WTC11 (cell line): Measurements from ENCODE around the gene SLC24A3. TPM values are rescaled to one million over a fixed set of nuclear protein-coding genes. Genes with fewer than 3 reads are reported as not detected.

Experiments used
- ATAC-seq: fragments of 200-7000 bp; cut with Tn5 transposase; 2 replicates; pipeline ENCODE4 v1.10.0; 2021; ENCODE audit warnings: mild to moderate bottlenecking, moderate library complexity
- CTCF ChIA-PET: fragments of 300-600 bp; sonication (Branson Sonifier 250); formaldehyde crosslinking; loops from one replicate; lab custom pipeline; 2021; ENCODE audit warnings: antibody characterized with exemption; lab: Charles Lee
- POLR2A ChIA-PET: fragments of 350-600 bp; sonication (Branson Sonifier 250); formaldehyde crosslinking; loops from one replicate; lab custom pipeline; 2021; ENCODE audit warnings: antibody characterized with exemption; lab: Charles Lee
- DNase-seq: peaks from one replicate; pipeline ENCODE4 v3.0.0; 2021; ENCODE audit warnings: low spot score
- H3K27ac Mint-ChIP-seq: 2 replicates; pipeline ENCODE4 v1.8.0; 2021; ENCODE audit warnings: mixed read lengths
- H3K27me3 Mint-ChIP-seq: 2 replicates; pipeline ENCODE4 v1.8.0; 2021; ENCODE audit warnings: low read depth, mild to moderate bottlenecking, moderate library complexity, mixed read lengths
- H3K36me3 Mint-ChIP-seq: 2 replicates; pipeline ENCODE4 v1.8.0; 2021; ENCODE audit warnings: mixed read lengths
- H3K4me1 Mint-ChIP-seq: 2 replicates; pipeline ENCODE4 v1.8.0; 2022; ENCODE audit warnings: mixed read lengths
- H3K4me3 Mint-ChIP-seq: 2 replicates; pipeline ENCODE4 v1.8.0; 2021; ENCODE audit warnings: mild to moderate bottlenecking, moderate library complexity, mixed read lengths
- H3K9me3 Mint-ChIP-seq: 2 replicates; pipeline ENCODE4 v1.8.0; 2021; ENCODE audit warnings: mixed read lengths
- AFF4 ChIP-seq: sonication (generic); formaldehyde crosslinking; IDR thresholded peaks from 2 replicates; pipeline ENCODE4 v1.8.1; 2023; ENCODE audit warnings: mild to moderate bottlenecking, missing genetic modification reagents, borderline replicate concordance
- FOXJ3 ChIP-seq: sonication (generic); formaldehyde crosslinking; IDR thresholded peaks from 2 replicates; pipeline ENCODE4 v1.9.0; 2021; ENCODE audit warnings: missing genetic modification reagents, mild to moderate bottlenecking, borderline replicate concordance
- GABPB1 ChIP-seq: sonication (generic); formaldehyde crosslinking; IDR thresholded peaks from 2 replicates; pipeline ENCODE4 v1.8.1; 2023; ENCODE audit warnings: mild to moderate bottlenecking, missing genetic modification reagents
- ZNF121 ChIP-seq: sonication (generic); formaldehyde crosslinking; IDR thresholded peaks from 2 replicates; pipeline ENCODE4 v1.8.0; 2023; ENCODE audit warnings: missing genetic modification reagents
- ZNF423 ChIP-seq: fragments of 250-450 bp; sonication (Bioruptor Pico); IDR thresholded peaks from 2 replicates; pipeline ENCODE4 v2.1.2; 2022; ENCODE audit warnings: mild to moderate bottlenecking, moderate library complexity
- ZNF671 ChIP-seq: fragments of 250-450 bp; sonication (Bioruptor Pico); IDR thresholded peaks from 2 replicates; pipeline ENCODE4 v1.8.0; 2021; ENCODE audit warnings: mild to moderate bottlenecking
- total RNA-seq: library from RNA; stranded (reverse); gene quantifications from 3 replicates; pipeline ENCODE4 v1.2.3, GENCODE V29; 2021
- TF ChIP-seq, protein P1 (sequence below): fragments of 200-600 bp; IDR thresholded peaks from 2 replicates; pipeline ENCODE4 v1.8.0; 2022; ENCODE audit warnings: antibody characterized with exemption
- TF ChIP-seq, protein P2 (sequence below): sonication (generic); formaldehyde crosslinking; IDR thresholded peaks from 2 replicates; pipeline ENCODE4 v1.8.1; 2023; ENCODE audit warnings: mild to moderate bottlenecking, moderate library complexity, missing genetic modification reagents
- TF ChIP-seq, protein P3 (sequence below): fragments of 250-450 bp; sonication (Bioruptor Pico); IDR thresholded peaks from 2 replicates; pipeline ENCODE4 v1.9.0; 2021; ENCODE audit warnings: mild to moderate bottlenecking
- TF ChIP-seq, protein P4 (sequence below): sonication (generic); formaldehyde crosslinking; conservative IDR thresholded peaks from 2 replicates; pipeline ENCODE4 v1.8.1; 2023; ENCODE audit warnings: mild to moderate bottlenecking, low read depth, missing genetic modification reagents, moderate library complexity

Gene SLC24A3
- total RNA-seq, 1 experiment from 2014 or later = 5.7 TPM

DNA sequence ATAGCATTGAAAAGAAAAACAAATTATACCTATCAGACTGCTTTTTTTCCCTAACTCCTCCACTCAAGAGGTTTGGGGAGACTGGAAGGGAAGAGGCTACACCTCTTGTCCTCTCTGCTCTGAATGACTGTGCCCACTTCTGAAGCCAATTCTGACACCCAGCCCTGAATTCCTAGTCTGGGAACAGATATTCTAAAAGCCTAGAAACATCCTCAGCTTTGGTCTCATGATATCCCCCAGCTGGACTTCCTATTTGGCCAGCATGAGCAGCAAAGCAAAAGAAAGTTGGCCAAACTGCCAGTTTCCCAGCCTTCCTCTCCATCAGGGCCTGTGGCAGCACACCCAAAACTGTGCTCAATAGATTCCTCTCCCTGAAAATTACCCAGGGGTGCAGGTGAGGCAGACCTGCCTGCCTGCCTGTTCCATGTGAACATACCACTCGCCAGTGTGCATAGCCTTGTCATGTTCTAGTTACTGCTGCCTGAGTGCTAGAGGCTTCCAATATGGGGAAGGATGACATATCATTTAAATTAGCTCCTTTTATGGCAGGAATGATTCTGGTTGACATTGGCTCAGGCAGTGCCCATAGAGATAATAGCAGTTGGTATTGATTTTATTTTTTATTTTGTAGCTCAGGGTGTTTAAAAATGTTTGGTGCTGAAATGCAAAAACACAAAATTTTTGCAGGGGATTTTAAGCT lies 393.5 kb downstream of the SLC24A3 start:
- ChIA-PET POLR2A (interaction anchor here (0.5 kb wide), 1 partner anchor 558 kb away, joined by 3 read pairs; no protein-coding TSS in a partner anchor), CTCF (interaction anchor here (1.8 to 1.9 kb wide), 2 partner anchors 22 to 23 kb away, joined by 8 read pairs; no protein-coding TSS in a partner anchor)
- TF ChIP-seq, protein P1, sequence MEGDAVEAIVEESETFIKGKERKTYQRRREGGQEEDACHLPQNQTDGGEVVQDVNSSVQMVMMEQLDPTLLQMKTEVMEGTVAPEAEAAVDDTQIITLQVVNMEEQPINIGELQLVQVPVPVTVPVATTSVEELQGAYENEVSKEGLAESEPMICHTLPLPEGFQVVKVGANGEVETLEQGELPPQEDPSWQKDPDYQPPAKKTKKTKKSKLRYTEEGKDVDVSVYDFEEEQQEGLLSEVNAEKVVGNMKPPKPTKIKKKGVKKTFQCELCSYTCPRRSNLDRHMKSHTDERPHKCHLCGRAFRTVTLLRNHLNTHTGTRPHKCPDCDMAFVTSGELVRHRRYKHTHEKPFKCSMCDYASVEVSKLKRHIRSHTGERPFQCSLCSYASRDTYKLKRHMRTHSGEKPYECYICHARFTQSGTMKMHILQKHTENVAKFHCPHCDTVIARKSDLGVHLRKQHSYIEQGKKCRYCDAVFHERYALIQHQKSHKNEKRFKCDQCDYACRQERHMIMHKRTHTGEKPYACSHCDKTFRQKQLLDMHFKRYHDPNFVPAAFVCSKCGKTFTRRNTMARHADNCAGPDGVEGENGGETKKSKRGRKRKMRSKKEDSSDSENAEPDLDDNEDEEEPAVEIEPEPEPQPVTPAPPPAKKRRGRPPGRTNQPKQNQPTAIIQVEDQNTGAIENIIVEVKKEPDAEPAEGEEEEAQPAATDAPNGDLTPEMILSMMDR = no peak
- no peaks in the 10 kb centered on the region for H3K9me3 Mint-ChIP-seq
- H3K4me3 Mint-ChIP-seq = no peak overlapping the region
- DNase-seq = no peak
- H3K4me1 Mint-ChIP-seq = peaks cover 15% of the 10 kb centered on the region
- H3K27me3 Mint-ChIP-seq = no peaks in the 10 kb centered on the region; the same call in 1 of the 2 replicates
- no peak overlapping the region for H3K27ac Mint-ChIP-seq
- ATAC-seq = no peak
- no peaks in the 10 kb centered on the region for H3K36me3 Mint-ChIP-seq

DNA sequence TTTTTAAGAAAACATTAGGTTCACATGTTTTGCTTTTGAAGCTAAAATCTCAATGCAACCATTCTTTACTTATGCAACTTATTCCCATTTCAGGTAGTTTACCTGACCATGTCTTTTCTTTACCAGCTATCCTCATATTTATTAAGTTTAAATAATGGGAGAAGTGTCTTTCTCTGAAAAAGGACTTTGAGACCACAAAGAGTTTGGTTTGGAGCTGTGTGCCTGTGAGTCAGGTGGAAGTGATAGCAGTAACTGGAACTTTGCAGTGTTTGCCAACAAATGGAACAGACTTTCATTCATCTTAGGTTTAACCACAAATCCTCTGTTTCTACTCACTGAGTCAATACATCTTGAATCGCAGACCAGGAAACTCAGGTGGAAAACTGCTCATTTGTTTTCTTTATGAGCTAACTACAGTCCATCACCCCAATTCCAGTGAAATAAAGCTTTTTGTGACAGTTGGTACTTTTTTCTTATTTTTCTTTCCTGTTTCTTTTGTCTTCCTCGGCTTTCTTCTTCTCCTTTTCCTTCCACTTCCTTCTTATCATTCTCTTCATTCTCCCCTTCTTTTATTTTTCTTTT lies 397.3 kb downstream of the SLC24A3 start:
- 0 out of 2 replicates have a peak, but pooled peaks cover 4% of the 10 kb centered on the region for H3K9me3 Mint-ChIP-seq
- H3K27ac Mint-ChIP-seq = no peak overlapping the region
- DNase-seq (no peak), ATAC-seq (no peak)
- no peak overlapping the region for H3K4me3 Mint-ChIP-seq
- H3K36me3 Mint-ChIP-seq = no peaks in the 10 kb centered on the region
- ChIA-PET CTCF (interaction anchor here (1.2 to 1.5 kb wide), 2 partner anchors 19 to 26 kb away, joined by 3 read pairs; no protein-coding TSS in a partner anchor), POLR2A (no interaction called here)
- TF ChIP-seq ZNF671 (CRISPR knock-in tag) (no peak), ZNF121 (CRISPR knock-in tag) (no peak), FOXJ3 (CRISPR knock-in tag) (no peak), ZNF423 (CRISPR knock-in tag) (no peak), AFF4 (CRISPR knock-in tag) (no peak), GABPB1 (peak; percentile 26; the same call in 1 of the 2 replicates)
- TF ChIP-seq, protein P2, sequence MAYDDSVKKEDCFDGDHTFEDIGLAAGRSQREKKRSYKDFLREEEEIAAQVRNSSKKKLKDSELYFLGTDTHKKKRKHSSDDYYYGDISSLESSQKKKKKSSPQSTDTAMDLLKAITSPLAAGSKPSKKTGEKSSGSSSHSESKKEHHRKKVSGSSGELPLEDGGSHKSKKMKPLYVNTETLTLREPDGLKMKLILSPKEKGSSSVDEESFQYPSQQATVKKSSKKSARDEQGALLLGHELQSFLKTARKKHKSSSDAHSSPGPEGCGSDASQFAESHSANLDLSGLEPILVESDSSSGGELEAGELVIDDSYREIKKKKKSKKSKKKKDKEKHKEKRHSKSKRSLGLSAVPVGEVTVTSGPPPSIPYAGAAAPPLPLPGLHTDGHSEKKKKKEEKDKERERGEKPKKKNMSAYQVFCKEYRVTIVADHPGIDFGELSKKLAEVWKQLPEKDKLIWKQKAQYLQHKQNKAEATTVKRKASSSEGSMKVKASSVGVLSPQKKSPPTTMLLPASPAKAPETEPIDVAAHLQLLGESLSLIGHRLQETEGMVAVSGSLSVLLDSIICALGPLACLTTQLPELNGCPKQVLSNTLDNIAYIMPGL (CRISPR knock-in tag) = no peak
- TF ChIP-seq, protein P3, sequence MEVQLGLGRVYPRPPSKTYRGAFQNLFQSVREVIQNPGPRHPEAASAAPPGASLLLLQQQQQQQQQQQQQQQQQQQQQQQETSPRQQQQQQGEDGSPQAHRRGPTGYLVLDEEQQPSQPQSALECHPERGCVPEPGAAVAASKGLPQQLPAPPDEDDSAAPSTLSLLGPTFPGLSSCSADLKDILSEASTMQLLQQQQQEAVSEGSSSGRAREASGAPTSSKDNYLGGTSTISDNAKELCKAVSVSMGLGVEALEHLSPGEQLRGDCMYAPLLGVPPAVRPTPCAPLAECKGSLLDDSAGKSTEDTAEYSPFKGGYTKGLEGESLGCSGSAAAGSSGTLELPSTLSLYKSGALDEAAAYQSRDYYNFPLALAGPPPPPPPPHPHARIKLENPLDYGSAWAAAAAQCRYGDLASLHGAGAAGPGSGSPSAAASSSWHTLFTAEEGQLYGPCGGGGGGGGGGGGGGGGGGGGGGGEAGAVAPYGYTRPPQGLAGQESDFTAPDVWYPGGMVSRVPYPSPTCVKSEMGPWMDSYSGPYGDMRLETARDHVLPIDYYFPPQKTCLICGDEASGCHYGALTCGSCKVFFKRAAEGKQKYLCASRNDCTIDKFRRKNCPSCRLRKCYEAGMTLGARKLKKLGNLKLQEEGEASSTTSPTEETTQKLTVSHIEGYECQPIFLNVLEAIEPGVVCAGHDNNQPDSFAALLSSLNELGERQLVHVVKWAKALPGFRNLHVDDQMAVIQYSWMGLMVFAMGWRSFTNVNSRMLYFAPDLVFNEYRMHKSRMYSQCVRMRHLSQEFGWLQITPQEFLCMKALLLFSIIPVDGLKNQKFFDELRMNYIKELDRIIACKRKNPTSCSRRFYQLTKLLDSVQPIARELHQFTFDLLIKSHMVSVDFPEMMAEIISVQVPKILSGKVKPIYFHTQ (CRISPR knock-in tag) = no peak
- TF ChIP-seq, protein P4, sequence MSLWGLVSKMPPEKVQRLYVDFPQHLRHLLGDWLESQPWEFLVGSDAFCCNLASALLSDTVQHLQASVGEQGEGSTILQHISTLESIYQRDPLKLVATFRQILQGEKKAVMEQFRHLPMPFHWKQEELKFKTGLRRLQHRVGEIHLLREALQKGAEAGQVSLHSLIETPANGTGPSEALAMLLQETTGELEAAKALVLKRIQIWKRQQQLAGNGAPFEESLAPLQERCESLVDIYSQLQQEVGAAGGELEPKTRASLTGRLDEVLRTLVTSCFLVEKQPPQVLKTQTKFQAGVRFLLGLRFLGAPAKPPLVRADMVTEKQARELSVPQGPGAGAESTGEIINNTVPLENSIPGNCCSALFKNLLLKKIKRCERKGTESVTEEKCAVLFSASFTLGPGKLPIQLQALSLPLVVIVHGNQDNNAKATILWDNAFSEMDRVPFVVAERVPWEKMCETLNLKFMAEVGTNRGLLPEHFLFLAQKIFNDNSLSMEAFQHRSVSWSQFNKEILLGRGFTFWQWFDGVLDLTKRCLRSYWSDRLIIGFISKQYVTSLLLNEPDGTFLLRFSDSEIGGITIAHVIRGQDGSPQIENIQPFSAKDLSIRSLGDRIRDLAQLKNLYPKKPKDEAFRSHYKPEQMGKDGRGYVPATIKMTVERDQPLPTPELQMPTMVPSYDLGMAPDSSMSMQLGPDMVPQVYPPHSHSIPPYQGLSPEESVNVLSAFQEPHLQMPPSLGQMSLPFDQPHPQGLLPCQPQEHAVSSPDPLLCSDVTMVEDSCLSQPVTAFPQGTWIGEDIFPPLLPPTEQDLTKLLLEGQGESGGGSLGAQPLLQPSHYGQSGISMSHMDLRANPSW (CRISPR knock-in tag) = no peak
- no peaks in the 10 kb centered on the region for H3K27me3 Mint-ChIP-seq
- H3K4me1 Mint-ChIP-seq = 0 out of 2 replicates have a peak, but pooled peaks cover 2% of the 10 kb centered on the region
